Breast epithelium (tissue), 3 donors: ENCODE results near the gene ITGA3.

Experiments used
- POLR2A ChIP-seq: fragments of 450-650 bp; IDR thresholded peaks from one replicate; pipeline ENCODE4 v1.6.1; 2016; ENCODE audit warnings: antibody characterized with exemption, mild to moderate bottlenecking, moderate library complexity
- TF ChIP-seq, protein P1 (sequence below), 3 donors: fragments of 450-650 bp; IDR thresholded peaks; one replicate each; pipeline ENCODE4 v1.5.1; 2016 to 2017; ENCODE audit warnings: antibody characterized with exemption in 3 of 3, mild to moderate bottlenecking in 3 of 3, moderate library complexity in 3 of 3

DNA sequence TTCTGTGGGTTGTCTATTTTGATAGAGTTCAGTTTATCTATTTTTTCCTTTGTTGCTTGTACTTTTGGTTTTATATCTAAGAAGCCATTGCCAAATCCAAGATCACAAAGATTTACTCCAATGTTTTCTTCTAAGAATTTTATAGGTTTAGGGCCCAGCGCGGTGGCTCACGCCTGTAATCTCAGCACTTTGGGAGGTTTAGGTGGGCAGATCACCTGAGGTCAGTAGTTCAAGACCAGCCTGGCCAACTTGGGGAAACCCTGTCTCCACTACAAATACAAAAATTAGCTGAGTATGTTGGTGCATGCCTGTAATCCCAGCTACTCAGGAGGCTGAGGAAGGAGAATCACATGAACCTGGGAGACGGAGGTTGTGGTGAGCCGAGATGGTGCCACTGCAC lies 13.7 kb upstream of the ITGA3 start:
- TF ChIP-seq, protein P1, sequence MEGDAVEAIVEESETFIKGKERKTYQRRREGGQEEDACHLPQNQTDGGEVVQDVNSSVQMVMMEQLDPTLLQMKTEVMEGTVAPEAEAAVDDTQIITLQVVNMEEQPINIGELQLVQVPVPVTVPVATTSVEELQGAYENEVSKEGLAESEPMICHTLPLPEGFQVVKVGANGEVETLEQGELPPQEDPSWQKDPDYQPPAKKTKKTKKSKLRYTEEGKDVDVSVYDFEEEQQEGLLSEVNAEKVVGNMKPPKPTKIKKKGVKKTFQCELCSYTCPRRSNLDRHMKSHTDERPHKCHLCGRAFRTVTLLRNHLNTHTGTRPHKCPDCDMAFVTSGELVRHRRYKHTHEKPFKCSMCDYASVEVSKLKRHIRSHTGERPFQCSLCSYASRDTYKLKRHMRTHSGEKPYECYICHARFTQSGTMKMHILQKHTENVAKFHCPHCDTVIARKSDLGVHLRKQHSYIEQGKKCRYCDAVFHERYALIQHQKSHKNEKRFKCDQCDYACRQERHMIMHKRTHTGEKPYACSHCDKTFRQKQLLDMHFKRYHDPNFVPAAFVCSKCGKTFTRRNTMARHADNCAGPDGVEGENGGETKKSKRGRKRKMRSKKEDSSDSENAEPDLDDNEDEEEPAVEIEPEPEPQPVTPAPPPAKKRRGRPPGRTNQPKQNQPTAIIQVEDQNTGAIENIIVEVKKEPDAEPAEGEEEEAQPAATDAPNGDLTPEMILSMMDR (IDR thresholded peaks at IDR 0.05) = no peak
- TF ChIP-seq POLR2A = no peak
